Right cardiac atrium (tissue), 5 donors: ENCODE measurements around the gene GSN. TPM values are rescaled to one million over a fixed set of nuclear protein-coding genes. Genes with fewer than 3 reads are reported as not detected.

ENCODE experiments used
- ATAC-seq, 2 donors: fragments of 200-7000 bp; cut with Tn5 transposase; one replicate each; pipeline versions ENCODE4 v1.8.0 to v1.9.1; 2020; ENCODE audit warnings: moderate library complexity in 2 of 2, mild to moderate bottlenecking in 1 of 2
- DNase-seq, 3 donors: peaks; one replicate each; pipeline ENCODE4 v3.0.0-alpha.2; 2020
- H3K27ac ChIP-seq: one replicate; pipeline ENCODE4 v1.5.1; 2013; ENCODE audit warnings: mild to moderate bottlenecking, low read length, control low read depth, moderate library complexity
- H3K27me3 ChIP-seq: one replicate; pipeline ENCODE4 v1.6.1; 2013; ENCODE audit not compliant: control insufficient read depth, insufficient read depth
- H3K4me1 ChIP-seq: one replicate; pipeline ENCODE4 v1.6.1; 2013; ENCODE audit warnings: low read length; ENCODE audit not compliant: control insufficient read depth, insufficient read depth
- H3K4me3 ChIP-seq: one replicate; pipeline ENCODE4 v1.5.1; 2013; ENCODE audit warnings: low read length, control low read depth
- H3K9me3 ChIP-seq: one replicate; pipeline ENCODE4 v1.6.1; 2013; ENCODE audit warnings: low read length; ENCODE audit not compliant: control insufficient read depth
- WGBS: extraction: QIAGEN DNeasy Blood & Tissue Kit; methylation state at CpG from one replicate; pipeline ENCODE4 v1.1.7; 2013; 5-methylcytosine and 5-hydroxymethylcytosine counted together
- intact Hi-C, 4 donors: fragments of 100-400 bp; cut with DNase I; formaldehyde crosslinking; loops; one replicate each; pipeline versions ENCODE4 v1.11.0 to v1.14.0; 2022 to 2023
- long read RNA-seq, 4 donors: library from polyadenylated mRNA; unstranded; transcript quantifications; one replicate each; pipeline ENCODE4 v2.0.0, GENCODE V29; 2020 to 2021
- polyA plus RNA-seq: library from polyadenylated mRNA; stranded (reverse); fragments of 200-250 nt; gene quantifications from one replicate; pipeline ENCODE4 v1.2.3, GENCODE V29; 2013
- total RNA-seq, 4 donors: library from RNA; stranded (reverse); fragmentation: NEBNext Ultra II Directional; extraction: Animal tissue kit (Norgen Biotek cat#: 25700); gene quantifications; one replicate each; pipeline ENCODE4 v1.2.1, GENCODE V29; 2021
- donor health status: healthy with polysubstance abuse.
- donor health status: DM: no; HTN: yes; CAD: no.
- donor health status: DM: no; HTN: no; CAD: no.
- donor health status: DM: no; HTN: yes; CAD: no; lungs with severe emphysema.
- donor health status: DM: yes; HTN: yes; CAD: no.

The GSN gene
- total RNA-seq (1,000 to 10,000 TPM in 3 of 4 donors, 100 to 1,000 TPM in 1; 949 to 1,838 (median 1,489) TPM), polyA plus RNA-seq (1,813 TPM)
- long read RNA-seq, donor 1, transcript GSN-204 (17 exons, 2,657 nt), result major isoform, 6,910 of 9,386 reads
- long read RNA-seq, donor 1, transcript GSN-215 (17 exons, 2,428 nt), result minor isoform, 175 of 9,386 reads
- long read RNA-seq, donor 1, transcript GSN-203 (19 exons, 2,664 nt), result minor isoform, 17 of 9,386 reads
- long read RNA-seq, donor 1, transcript GSN-206 (17 exons, 2,311 nt), result minor isoform, 179 of 9,386 reads
- long read RNA-seq, donor 1, partial matches to known transcripts, result 1,216 of 9,386 reads
- long read RNA-seq, donor 1, other reads (novel, unspliced or antisense), result 886 of 9,386 reads
- long read RNA-seq, donor 2, transcript GSN-204 (17 exons, 2,657 nt), result major isoform, 5,836 of 7,172 reads
- long read RNA-seq, donor 2, transcript GSN-203 (19 exons, 2,664 nt), result minor isoform, 6 of 7,172 reads
- long read RNA-seq, donor 2, transcript GSN-215 (17 exons, 2,428 nt), result minor isoform, 55 of 7,172 reads
- long read RNA-seq, donor 2, transcript GSN-206 (17 exons, 2,311 nt), result minor isoform, 90 of 7,172 reads
- long read RNA-seq, donor 2, partial matches to known transcripts, result 504 of 7,172 reads
- long read RNA-seq, donor 2, other reads (novel, unspliced or antisense), result 680 of 7,172 reads
- long read RNA-seq, donor 3, transcript GSN-215 (17 exons, 2,428 nt), result minor isoform, 233 of 7,226 reads
- long read RNA-seq, donor 3, transcript GSN-206 (17 exons, 2,311 nt), result minor isoform, 586 of 7,226 reads
- long read RNA-seq, donor 3, transcript GSN-203 (19 exons, 2,664 nt), result minor isoform, 50 of 7,226 reads
- long read RNA-seq, donor 3, transcript GSN-204 (17 exons, 2,657 nt), result major isoform, 3,112 of 7,226 reads
- long read RNA-seq, donor 3, partial matches to known transcripts, result 1,614 of 7,226 reads
- long read RNA-seq, donor 3, other reads (novel, unspliced or antisense), result 1,625 of 7,226 reads
- long read RNA-seq, donor 4, transcript GSN-203 (19 exons, 2,664 nt), result minor isoform, 11 of 5,045 reads
- long read RNA-seq, donor 4, transcript GSN-206 (17 exons, 2,311 nt), result minor isoform, 73 of 5,045 reads
- long read RNA-seq, donor 4, transcript GSN-204 (17 exons, 2,657 nt), result major isoform, 3,933 of 5,045 reads
- long read RNA-seq, donor 4, transcript GSN-215 (17 exons, 2,428 nt), result minor isoform, 76 of 5,045 reads
- long read RNA-seq, donor 4, partial matches to known transcripts, result 404 of 5,045 reads
- long read RNA-seq, donor 4, other reads (novel, unspliced or antisense), result 545 of 5,045 reads

DNA sequence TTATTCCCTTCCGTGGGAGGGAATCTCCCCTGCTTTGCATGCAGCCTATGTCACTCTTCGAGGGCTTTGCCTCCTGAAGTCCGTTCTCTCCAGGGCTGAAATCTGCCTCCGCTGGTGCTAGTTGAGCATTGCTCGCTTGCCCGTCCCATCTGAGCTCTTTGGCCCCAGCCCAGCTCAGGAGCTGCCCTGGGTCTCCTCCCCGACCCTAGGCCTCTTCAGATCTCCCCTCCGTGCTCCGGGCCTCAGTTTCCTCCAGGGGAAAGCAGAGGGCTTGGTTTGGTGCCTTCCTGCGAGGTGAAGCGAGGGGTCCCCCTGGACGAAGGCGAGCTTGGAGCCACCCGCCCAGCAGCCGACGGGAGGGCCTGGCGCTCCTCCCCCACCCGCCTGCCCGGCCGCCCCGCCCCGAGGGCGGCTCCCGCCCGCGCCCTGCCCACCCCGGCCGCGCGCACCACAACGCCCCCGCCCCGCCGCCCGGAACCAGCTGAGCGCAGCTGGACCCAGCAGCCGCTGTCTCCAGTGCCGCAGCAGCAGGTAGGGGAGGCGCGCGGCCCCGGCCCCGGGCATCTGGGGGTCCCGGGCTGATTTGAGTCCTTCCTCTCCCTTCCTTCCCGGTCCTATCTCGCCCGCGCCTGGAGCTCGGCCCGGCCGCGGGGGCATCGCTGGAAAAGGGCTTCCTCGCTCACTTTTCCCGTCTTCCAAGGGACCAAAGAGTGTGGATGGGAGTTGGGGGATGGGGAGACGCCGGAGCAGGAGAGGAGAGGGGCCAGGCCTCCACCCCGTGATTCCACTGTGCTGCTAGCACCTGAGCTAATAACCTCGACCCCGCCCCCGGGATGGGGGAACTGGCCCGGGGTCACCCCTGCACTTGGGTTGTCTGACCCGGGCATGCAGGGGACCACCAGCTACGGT lies at the start of gene GSN:
TSS of gene GSN (plus strand) at position 474 of the 909 bp plus-strand sequence. CDS start 33,810 bp downstream, outside the sequence.
- Histone ChIP-seq H3K4me1 (peaks cover 20% of the 10 kb centered on the region), H3K4me3 (peak within 1 kb of the TSS; percentile 86), H3K27ac (peak within 1 kb of the TSS; percentile 73), H3K9me3 (no peaks in the 10 kb centered on the region), H3K27me3 (no peaks in the 10 kb centered on the region)
- intact Hi-C loops, result loop anchor here in 2 of 4 donors (5.0 to 10.0 kb wide), 2 partner anchors 46 to 53 kb away; no protein-coding TSS in a partner anchor
- peak; percentile 84 to 95 (median 94) for DNase-seq
- peak; percentile 92 for ATAC-seq
- WGBS, result under 1% methylated on average over 63 of the region's 64 CpGs

DNA sequence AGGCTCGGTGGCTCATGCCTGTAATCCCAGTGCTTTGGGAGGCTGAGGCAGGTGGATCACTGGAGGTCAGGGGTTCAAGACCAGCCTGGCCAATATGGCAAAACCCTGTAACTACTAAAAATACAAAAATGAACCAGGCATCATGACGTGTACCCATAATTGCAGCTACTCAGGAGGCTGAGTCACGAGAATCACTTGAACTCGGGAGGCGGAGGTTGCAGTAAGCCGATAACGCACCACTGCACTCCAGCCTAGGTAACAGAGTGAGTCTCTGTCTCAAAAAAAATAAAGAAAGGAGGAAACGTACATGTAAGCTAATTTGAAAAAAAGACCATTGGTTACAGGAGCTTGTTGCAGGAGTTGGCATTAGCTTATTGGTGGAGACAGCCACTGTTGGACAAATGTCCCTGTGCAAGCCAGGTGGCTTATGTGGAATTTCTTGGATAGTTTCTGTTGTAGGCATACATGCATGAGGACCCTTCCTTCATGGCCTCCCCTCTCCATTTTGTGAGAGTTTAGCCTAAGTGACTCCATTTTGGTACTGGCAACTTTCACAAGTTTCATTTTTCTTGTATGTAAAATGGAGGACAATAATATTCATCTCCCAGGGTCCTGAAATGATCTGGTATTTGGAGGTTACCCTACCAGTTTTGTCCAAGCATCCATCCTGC lies 49.5 kb upstream of the GSN start:
- Histone ChIP-seq H3K9me3 (no peaks in the 10 kb centered on the region), H3K4me3 (no peak overlapping the region), H3K27me3 (no peaks in the 10 kb centered on the region), H3K4me1 (no peaks in the 10 kb centered on the region), H3K27ac (no peak overlapping the region)
- no peak for ATAC-seq
- WGBS, result 95% methylated on average over 8 of the region's 8 CpGs
- intact Hi-C loops, result loop anchor here (5.0 to 10.0 kb wide), 5 partner anchors 44 to 176 kb away; partner anchors contain the start of gene GSN (in 1 of the 4)
- DNase-seq, result no peak

DNA sequence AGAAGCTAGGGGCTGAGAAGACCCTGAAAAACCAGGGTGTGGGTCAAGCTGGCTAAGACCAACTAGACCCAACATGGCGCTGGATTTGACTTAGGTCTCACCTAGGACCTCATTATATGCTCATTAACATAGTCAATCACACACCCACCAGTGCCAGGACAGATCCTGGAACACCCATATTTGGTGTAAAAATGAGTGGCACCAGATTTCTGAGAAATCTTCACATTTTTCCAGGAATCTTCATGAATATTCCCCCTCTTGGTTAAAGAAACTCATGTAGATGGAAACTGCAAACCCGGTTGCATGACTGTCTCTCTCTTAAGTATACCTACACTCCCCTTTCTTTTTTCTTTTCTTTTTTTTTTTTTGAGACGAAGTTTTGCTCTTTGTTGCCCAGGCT lies 48.4 kb upstream of the GSN start:
- Histone ChIP-seq H3K27ac (no peak overlapping the region), H3K9me3 (no peaks in the 10 kb centered on the region), H3K4me1 (no peaks in the 10 kb centered on the region), H3K4me3 (no peak overlapping the region), H3K27me3 (no peaks in the 10 kb centered on the region)
- intact Hi-C loops, result loop anchor here (5.0 to 10.0 kb wide), 5 partner anchors 43 to 175 kb away; partner anchors contain the start of gene GSN (in 1 of the 4)
- ATAC-seq, result no peak
- 94% methylated on average over 3 of the region's 3 CpGs for WGBS
- no peak for DNase-seq

DNA sequence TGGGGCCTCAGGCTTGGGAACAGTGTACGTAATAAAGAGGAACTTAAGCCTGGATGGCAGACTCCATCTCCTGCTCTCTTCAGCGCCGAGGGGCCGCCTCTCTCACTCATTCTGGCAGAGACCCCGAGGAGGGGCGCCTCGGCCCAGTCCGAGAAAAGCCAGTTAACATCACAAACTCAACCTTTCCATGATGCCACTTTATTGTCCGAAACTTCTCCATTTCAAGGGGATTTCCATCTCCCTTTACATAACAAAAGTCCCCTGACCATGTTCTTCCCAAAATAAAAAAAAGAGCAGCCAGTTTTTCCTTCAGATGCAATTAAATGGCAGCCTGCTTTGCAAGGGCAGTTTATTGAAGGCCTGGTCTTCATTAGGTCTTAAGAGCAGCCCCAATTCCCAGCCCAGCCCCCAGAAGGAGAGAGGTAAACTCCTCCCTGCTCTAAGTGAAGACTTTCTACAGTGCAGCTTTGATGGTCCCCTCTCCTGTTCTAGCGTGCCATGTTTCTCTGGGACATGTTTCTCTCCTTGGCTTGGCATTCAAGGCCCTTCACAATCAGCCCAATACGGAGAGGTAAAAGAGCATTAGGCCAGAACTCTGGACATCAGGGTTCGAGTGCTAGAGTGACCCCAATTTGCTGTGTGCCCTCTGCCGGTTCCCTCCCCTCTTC lies 46.8 kb upstream of the GSN start:
- no peaks in the 10 kb centered on the region for H3K27me3 ChIP-seq
- intact Hi-C loops, result loop anchor here in 1 of 4 donors (5.0 kb wide), 1 partner anchor 46 kb away; the partner anchor contains the start of gene GSN
- no peak overlapping the region for H3K27ac ChIP-seq
- 69% methylated on average over 13 of the region's 13 CpGs for WGBS
- no peaks in the 10 kb centered on the region for H3K4me1 ChIP-seq
- no peaks in the 10 kb centered on the region for H3K9me3 ChIP-seq
- no peak overlapping the region for H3K4me3 ChIP-seq
- ATAC-seq (no peak), DNase-seq (no peak)

- ATAC-seq (no peak), DNase-seq (no peak)
- 97% methylated on average over 2 of the region's 2 CpGs for WGBS
- Histone ChIP-seq H3K4me3 (no peak overlapping the region), H3K27ac (no peak overlapping the region), H3K27me3 (no peaks in the 10 kb centered on the region), H3K4me1 (no peaks in the 10 kb centered on the region), H3K9me3 (no peaks in the 10 kb centered on the region)
- intact Hi-C loops, result loop anchor here in 1 of 4 donors (5.0 kb wide), 1 partner anchor 46 kb away; the partner anchor contains the start of gene GSN
Measured at GRCh38 chr9:121221664-121222055, 46.3 kb upstream of the GSN start.

- H3K4me3 ChIP-seq, result no peak overlapping the region
- no peaks in the 10 kb centered on the region for H3K9me3 ChIP-seq
- intact Hi-C loops, result loop anchor here in 1 of 4 donors (5.0 kb wide), 1 partner anchor 45 kb away; the partner anchor contains the start of gene GSN
- DNase-seq (no peak), ATAC-seq (peak in 1 of 2 donors; percentile 46)
- no peak overlapping the region for H3K27ac ChIP-seq
- no peaks in the 10 kb centered on the region for H3K4me1 ChIP-seq
- no peaks in the 10 kb centered on the region for H3K27me3 ChIP-seq
- WGBS, result 61% methylated on average over 12 of the region's 12 CpGs
Measured at GRCh38 chr9:121222524-121223171, 45.3 kb upstream of the GSN start.

- DNase-seq (no peak), ATAC-seq (no peak)
- Histone ChIP-seq H3K27ac (no peak overlapping the region), H3K27me3 (no peaks in the 10 kb centered on the region), H3K4me1 (no peaks in the 10 kb centered on the region), H3K4me3 (no peak overlapping the region), H3K9me3 (no peaks in the 10 kb centered on the region)
- 61% methylated on average over 5 of the region's 5 CpGs for WGBS
- intact Hi-C loops, result no loop called here
Measured at GRCh38 chr9:121225240-121225639, 42.7 kb upstream of the GSN start.

DNA sequence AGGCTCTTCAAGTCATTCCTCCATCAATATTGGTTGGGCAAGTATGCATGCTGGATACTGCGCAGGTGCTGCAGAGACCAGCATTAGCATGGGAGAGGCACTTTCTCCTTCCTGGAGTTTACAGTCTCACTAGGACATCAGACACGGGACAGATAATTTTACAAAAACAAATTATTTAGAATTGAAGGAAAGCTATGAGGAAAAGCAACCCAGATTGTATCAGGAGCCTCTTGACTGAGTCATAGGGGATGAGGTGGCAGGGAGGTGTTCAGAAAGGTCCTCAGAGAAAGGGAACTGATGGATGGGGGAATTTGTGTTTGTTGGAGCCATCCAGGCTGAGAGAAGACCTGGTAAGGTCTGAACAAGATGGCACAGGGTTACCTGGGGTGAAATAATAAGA lies 41.8 kb upstream of the GSN start:
- no peaks in the 10 kb centered on the region for H3K4me1 ChIP-seq
- DNase-seq, result no peak
- no peaks in the 10 kb centered on the region for H3K27me3 ChIP-seq
- intact Hi-C loops, result no loop called here
- no peaks in the 10 kb centered on the region for H3K9me3 ChIP-seq
- no peak overlapping the region for H3K27ac ChIP-seq
- 77% methylated on average over 2 of the region's 2 CpGs for WGBS
- no peak overlapping the region for H3K4me3 ChIP-seq
- ATAC-seq, result no peak

DNA sequence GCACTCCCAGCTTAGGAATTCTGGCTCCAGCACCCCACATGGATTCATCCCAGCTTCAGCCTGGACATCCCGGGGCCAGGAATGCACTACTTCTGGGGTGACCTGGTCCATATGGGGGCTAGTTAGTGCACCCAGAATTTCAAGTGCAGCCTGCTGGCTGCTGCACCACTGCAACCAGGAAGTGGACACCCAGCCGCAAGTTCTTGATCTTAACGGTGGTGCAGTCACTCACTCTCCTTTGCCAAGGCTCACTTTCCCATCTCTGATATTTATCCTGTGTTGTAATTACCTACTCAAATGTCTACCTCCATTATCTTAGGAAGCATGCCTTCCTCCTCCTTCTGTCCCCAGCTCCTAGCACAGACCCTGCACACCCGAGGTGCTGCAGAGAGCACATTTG lies 40.1 kb upstream of the GSN start:
- Histone ChIP-seq H3K4me3 (no peak overlapping the region), H3K27ac (no peak overlapping the region), H3K27me3 (no peaks in the 10 kb centered on the region), H3K4me1 (no peaks in the 10 kb centered on the region), H3K9me3 (no peaks in the 10 kb centered on the region)
- DNase-seq, result no peak
- WGBS, result 72% methylated on average over 4 of the region's 4 CpGs
- no peak for ATAC-seq
- intact Hi-C loops, result no loop called here
